HG03571 (cell line): ENCODE data around the gene SYS1.
"Not testable (repeated sequence)": the region's sequence is repeated elsewhere in the genome, so short reads cannot be mapped to it uniquely, and the experiment has no call there.

Experiments used
- ATAC-seq: cut with Tn5 transposase; IDR thresholded peaks from one replicate; pipeline ENCODE4 v1.9.1; 2021; ENCODE audit not compliant: unreplicated experiment

SYS1 gene

DNA sequence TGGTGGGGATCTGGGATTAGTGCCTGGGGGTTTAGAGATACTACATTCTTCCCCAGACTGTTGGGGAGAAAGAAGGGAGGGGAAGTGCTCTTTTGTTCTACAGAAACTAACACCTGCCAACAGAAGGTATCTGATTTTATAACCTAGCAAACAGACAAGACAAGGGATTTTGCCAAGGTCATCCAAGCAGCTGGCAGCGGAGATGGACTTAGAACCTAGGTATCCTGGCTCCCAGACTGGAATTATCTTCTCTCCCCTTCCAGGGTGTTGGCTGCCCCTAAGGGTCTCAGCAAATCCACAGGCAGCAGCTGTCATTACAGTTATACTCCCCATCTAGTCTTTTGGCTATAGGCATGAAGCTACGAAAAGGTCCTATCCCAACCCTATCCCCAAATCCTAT lies 23.2 kb upstream of the SYS1 start:
- ATAC-seq: no peak

DNA sequence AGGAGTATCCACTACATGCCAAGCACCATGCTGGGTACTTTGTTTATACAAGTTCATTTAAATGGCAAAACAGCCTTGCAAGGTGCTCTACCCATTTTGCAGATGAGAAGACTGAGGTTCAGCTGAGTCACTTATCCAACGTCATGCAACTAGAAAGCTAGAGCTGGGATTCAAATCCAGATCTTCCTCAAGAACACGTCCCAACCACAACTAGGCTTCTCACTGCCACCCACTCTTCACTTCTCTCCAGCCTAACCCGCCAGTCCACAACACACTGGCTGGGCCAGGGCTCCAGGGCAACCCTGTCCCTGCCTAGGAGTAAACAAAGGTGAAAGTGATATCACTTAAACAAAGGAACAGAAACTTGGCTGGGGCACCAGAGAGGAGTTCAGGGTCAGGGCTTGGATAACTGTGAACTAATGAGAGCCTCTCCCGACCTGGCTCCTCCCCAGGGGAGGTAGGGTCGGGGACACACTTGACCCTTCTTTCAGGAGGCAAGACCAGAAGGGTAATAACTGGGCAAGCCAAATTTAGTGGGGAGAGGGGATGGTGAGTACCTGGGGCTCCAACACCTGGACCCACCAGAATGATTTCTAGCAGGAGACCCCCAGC lies 22.6 kb upstream of the SYS1 start:
- no peak for ATAC-seq

GRCh38 chr20:45340951-45341350 lies 22.0 kb upstream of the SYS1 start:
- no peak for ATAC-seq

DNA sequence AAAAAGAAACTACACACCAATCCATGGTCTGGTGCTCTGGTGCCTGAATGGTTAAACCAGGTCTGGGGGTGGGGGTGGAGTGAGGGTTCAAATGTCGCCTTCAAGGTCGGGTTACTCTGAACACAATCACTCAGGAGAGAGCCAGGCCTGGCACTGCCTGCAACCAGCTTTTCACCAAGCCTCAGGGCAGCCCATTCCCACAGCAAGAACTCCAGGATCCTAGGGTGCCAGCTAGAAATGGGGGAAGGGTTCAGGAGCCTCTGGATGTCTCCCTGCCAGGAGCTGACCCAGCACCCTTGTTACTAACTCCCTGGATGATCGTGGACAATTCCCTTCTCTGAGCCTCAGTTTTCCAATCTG lies 21.4 kb upstream of the SYS1 start:
- ATAC-seq: no peak

GRCh38 chr20:45341939-45342854 lies 20.8 kb upstream of the SYS1 start:
- no peak for ATAC-seq

DNA sequence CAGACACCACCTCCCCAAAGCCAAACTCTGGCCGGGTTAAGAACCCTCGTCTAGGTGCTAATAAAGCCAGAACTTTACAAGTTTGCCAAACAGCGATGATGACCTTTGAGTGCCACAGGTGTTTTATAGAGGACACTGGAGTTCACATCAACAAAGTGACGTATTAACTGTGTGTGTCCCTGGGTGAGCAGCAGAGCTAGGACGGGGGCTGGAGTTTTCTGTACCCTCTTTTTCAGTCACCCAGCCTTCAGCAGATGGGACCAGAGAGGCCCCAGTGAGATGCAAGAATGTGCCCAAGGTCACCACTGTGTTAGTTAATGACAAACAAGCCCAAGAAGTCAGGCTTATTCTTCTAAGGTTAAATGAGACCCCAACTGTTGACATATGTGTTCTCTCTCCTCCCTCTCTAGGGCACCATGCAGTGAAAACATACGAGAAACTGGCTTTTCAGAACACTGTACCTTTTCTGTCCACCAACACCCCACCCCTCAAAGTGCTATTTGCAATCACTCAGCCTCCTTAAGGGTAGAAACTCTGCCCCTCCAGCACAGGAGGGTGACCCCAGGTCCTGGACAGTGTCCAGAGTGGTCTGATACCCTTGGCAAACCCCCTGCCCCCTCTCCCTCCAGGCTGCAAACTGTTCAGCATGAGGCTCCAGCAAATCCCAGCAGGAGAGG lies 20.0 kb upstream of the SYS1 start:
- ATAC-seq: no peak

GRCh38 chr20:45343532-45344167 lies 19.3 kb upstream of the SYS1 start:
- no peak for ATAC-seq

DNA sequence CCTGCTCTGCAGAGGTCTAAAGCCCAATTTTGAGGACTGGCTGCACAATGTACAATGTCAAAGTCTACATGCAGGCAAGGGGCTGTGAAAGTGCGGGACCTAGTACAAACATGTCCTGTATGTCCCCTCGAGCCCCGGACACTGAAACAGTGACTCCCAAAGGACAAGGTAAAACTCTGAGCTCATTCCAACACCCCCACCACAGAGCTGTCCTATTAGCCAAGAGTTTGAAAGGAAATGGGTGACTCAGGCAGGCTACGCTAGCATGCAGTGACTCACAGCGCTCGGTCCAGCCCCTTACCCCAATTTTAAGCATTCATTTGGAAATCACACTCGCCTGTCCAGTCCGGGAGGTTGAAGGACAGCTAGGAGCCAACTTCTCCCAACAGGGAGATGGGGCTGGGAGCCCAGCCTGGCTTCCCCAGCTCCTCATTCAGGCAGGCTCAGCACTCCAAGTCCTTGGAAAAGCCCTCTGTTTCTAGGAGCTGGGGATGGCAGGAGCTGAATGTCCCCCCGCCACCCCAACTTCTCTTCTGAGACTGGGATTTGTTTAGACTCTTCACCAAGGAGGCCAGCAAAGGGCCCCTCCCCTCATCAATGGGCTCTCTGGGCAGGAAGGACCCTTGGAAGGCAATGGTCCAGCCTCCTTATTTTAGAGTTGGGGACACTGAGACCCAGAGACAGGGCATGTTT lies 18.6 kb upstream of the SYS1 start:
- no peak for ATAC-seq

DNA sequence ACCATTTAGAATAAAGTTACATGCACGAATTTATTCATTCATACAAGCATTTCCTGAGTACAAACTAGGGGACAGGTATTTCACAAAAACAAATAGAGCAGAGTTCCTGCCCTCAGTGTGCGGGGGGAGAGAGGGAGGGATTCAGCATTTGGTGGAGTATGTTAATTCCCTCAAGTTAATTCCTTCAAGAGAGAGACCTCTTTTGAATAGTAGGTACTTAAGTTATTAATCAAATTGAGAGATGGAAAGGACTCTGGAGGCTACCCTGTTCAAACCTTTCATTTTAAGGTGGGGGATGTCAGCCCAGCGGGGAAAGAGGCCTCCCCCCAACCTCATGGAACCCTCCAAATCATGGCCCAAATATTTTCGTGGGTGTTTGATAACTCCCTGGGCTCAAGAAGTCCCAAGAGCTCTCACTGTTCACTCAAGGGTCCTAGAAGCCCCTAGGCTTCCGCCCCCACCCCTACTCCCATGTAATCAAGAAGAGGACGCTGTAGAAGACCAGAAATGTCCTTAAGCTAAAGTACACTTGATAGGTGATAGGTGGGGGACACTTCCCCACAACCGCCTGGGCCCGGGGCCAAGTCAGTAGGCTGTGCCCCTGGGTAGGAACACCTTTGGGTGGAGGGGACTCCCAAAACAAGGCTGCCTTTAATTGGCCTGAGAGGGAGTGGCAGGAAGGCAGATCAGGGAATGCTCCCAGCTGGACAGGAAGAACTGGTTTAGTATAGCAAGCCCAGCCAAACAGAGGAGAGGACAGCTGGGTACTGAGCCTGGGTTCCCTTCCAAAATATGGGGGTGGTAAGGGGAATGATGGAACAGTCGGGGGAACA lies 17.6 kb upstream of the SYS1 start:
- ATAC-seq: no peak

DNA sequence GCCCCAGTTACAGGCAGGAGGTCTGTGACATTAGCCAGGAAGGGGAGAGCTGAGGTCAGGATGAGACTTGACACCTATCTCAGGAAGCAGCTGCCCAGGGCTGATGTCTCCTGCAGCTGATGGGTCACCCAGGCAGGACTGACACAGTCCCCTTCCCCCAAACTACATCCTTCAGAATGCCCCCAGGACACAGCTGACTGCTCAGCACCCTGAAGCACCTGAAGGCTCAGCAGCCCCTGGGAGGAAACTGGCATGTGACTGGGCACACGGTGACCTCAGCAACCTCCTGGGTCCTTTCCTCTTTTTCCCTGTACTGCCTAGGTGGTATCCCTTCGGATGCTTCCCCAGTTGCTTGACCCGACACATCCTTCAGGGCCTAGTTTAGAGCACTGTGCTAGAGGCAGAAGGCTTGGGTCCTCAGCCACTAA lies 16.7 kb upstream of the SYS1 start:
- ATAC-seq: no peak

DNA sequence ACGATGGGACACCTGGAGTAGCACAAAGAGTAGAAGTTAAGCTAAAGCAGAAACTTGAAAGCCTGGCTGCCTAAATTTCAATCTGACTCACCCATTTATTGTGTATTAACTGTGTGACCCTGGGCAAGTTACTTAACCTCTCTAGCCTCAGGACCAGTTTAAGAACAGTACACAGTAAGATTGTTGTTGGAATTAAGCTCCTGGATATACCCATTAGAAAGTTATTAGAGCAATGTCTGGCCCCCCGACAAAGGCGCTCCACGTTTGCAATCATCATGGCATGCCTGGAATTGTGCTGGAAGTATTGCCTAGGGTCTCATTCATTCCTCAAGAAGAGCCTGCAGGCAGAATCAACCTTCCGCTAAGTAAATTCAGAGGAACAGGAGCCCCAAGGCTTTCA lies 16.1 kb upstream of the SYS1 start:
- no peak for ATAC-seq

DNA sequence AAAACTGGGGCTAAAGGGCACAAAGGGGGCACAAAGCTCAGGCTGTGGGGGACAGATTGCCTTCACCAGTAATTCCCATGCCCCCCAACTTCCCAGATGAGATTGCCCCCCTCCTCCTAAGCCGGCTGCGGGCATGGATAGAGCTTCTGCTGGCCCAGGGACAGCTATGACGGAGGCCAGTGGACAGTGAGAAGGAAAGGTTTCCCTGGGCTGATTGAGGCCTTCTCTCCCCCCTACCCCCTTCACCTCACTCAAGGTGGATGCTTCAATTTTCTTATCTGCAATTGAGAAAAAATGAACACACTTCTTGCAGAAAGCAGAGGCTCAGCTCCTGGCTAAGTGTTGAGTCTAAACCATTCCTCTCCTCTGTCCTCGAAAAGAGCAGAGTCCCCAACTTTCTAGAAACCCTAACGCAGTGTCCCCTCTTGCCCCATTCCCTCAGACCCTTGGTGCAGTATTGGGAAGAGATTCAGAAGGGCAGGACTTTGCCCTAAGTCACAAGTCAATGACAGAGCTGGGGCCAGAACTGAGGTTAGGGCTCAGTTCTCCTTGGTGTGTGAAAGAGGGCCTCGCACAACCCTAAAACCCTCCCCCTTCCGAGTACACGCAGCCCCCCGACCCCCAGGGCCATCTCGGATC lies 15.5 kb upstream of the SYS1 start:
- no peak for ATAC-seq

- no peak for ATAC-seq
These were observed 14.8 kb upstream of the SYS1 start, which contains the start of gene SDC4 for GRCh38 chr20:45347936-45348778. SDC4 (minus strand) TSS chr20:45348424; CDS start chr20:45348384, 40 bp downstream.

- no peak for ATAC-seq
These were observed 12.7 kb upstream of the SYS1 start for GRCh38 chr20:45350217-45350616.

GRCh38 chr20:45350795-45351194 lies 12.2 kb upstream of the SYS1 start:
- not testable (repeated sequence) for ATAC-seq

DNA sequence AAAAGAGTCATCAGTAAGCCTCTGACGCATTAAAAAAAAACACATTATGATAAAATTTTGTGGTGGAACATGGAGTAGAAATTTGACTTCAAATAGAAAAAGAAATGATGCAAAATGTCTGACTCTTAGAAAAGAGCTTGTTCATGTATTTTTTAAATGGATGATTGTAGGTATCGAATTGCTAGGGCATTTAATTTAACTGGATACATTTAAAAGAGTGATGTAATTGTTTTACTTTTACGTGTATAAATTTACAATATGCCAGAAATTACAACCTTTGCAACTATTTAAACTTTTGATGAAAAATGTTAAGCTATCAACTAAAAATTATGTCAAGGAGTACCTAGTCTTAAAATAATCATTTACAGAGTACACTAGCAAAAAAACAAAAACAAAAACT lies 10.2 kb upstream of the SYS1 start:
- ATAC-seq: no peak

GRCh38 chr20:45353746-45354145 lies 9.2 kb upstream of the SYS1 start:
- no peak for ATAC-seq

DNA sequence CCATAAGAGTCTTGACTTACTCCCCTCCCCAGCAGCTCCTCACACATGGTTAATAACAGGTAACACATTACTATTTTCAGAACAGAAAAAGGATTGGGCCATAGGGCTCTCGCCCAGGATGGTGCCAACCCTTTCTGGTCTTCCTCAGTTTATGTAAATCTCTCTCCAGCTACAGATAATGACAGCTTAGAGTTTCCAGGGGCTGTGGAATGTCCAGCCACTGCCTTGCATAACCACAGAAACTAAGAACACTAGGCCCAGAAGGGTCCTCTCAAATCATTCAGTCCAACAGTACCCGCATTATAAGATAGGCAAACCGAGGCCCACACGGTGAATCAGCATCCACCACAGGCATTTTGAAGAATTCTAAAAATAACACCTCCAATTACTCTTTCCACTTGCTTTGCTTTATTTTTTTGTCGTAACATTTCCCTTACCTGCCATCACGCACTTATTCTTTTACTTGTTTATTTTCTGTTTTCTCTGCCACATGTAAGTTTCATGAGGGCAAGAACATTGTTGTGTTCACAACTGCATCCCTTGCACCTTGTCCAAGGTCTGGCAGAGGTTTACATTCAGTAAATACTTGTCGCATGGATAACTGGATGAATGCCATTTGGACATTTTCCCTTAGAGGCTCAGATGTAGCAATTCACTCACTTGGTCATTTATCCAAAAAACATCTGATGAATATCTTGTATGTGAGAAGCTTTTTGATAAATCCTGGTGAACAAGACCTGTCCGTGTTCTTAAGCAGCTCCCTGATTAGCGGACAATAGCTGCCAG lies 8.3 kb upstream of the SYS1 start:
- no peak for ATAC-seq
